IPS-18a (cell line): ENCODE measurements around the gene KRTAP24-1.

Experiments used
- H3K27ac ChIP-seq: one replicate; pipeline ENCODE4 v1.5.1; 2013; ENCODE audit warnings: low read length
- H3K27me3 ChIP-seq: one replicate; pipeline ENCODE4 v1.6.1; 2013; ENCODE audit warnings: mild to moderate bottlenecking, low read length; ENCODE audit not compliant: control insufficient read depth, insufficient read depth
- H3K36me3 ChIP-seq: one replicate; pipeline ENCODE4 v1.6.1; 2013; ENCODE audit warnings: low read depth, low read length; ENCODE audit not compliant: control insufficient read depth
- H3K4me1 ChIP-seq: one replicate; pipeline ENCODE4 v1.6.1; 2013; ENCODE audit warnings: low read depth, low read length; ENCODE audit not compliant: control insufficient read depth
- H3K4me3 ChIP-seq: one replicate; pipeline ENCODE4 v1.5.1; 2013; ENCODE audit warnings: low read length
- H3K9ac ChIP-seq: one replicate; pipeline ENCODE4 v1.6.1; 2013; ENCODE audit warnings: mild to moderate bottlenecking, low read length, moderate library complexity
- H3K9me3 ChIP-seq: one replicate; pipeline ENCODE4 v1.6.1; 2013; ENCODE audit warnings: low read depth, low read length; ENCODE audit not compliant: control insufficient read depth

The KRTAP24-1 gene

DNA sequence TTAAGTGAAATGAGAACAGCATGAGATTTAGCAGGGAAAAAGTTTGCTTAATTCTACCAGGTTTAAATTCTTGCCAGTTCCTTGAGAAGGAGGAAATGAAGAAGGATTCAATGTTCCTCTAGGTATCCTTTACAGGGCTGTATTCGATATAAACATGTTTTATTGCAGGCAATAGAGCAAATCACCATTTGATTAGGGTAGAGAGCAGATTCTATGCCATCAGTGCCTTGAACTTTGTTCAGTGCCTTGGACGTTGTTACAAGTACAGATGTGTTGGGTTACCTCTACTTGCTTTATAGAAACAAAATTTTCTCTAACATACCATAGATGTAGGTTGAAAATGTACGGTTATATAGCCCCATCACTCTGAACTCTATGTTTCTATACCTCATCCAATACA lies 48.7 kb downstream of the KRTAP24-1 start:
- H3K4me3 ChIP-seq: no peak overlapping the region
- H3K9me3 ChIP-seq: no peaks in the 10 kb centered on the region
- no peak overlapping the region for H3K9ac ChIP-seq
- no peak overlapping the region for H3K27ac ChIP-seq
- H3K4me1 ChIP-seq: no peaks in the 10 kb centered on the region
- no peaks in the 10 kb centered on the region for H3K27me3 ChIP-seq
- H3K36me3 ChIP-seq: no peaks in the 10 kb centered on the region

DNA sequence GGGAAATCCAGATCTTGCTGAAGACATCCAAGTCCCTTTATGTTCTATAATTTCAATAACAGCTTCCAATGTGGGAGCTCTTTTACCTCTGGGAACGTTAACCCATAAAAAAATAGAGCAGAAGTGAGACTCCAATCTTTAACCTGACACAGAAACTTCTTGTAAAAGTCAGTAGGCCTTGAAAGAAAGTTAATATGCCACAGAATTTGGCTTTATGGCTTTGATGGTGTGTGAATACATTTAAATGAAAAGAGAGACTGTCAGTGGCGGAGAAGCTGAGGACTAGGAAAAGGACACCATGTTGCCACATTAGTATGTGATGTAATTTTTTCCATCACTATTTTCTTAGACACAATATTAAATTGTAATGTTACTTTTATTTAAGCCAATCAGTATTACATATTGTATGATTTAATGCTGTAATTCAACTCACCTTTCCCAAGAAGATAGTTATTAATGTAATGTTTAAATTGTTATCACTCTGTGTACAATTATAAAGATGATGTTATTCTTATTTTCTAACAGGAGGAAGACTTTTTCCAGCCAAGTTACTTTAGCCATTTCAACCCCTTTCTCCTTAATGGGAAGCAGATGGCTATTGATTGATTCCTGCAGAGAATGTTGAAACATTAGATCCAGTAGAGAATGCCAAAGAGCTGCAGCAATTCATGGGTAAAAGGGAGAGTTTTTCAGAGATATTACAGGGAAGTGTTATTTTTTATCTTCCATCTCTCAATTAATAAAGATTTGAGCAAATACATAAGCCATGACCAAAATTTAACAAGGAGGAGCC lies 49.3 kb downstream of the KRTAP24-1 start:
- H3K4me1 ChIP-seq: no peaks in the 10 kb centered on the region
- no peak overlapping the region for H3K27ac ChIP-seq
- H3K9me3 ChIP-seq: no peaks in the 10 kb centered on the region

GRCh38 chr21:30232011-30232410 lies 50.7 kb downstream of the KRTAP24-1 start:
- H3K9me3 ChIP-seq: no peaks in the 10 kb centered on the region
- H3K27me3 ChIP-seq: no peaks in the 10 kb centered on the region
- H3K9ac ChIP-seq: no peak overlapping the region
- no peaks in the 10 kb centered on the region for H3K4me1 ChIP-seq
- H3K36me3 ChIP-seq: no peaks in the 10 kb centered on the region
- H3K27ac ChIP-seq: no peak overlapping the region
- no peak overlapping the region for H3K4me3 ChIP-seq

More for the DNA sequence above, 49.3 kb downstream of the KRTAP24-1 start:
- H3K36me3 ChIP-seq: no peaks in the 10 kb centered on the region
- no peak overlapping the region for H3K9ac ChIP-seq
- no peaks in the 10 kb centered on the region for H3K27me3 ChIP-seq
- no peak overlapping the region for H3K4me3 ChIP-seq
